ENCODE measurements around the gene BCL6. TPM values are rescaled to one million over a fixed set of nuclear protein-coding genes. Genes with fewer than 3 reads are reported as not detected.

Gene BCL6
- total and polyA plus RNA-seq, 9 of the 15 experiments (the other 6 are each of a cell fraction or from before 2014, with no cell fraction given), result 0.08 to 3.5 (median 1.6) TPM

GRCh38 chr3:187736418-187736871 is 8.8 kb downstream of the BCL6 start (continued):
- peak in 1 of 2 experiments; percentile 77; a peak in 2 of 4 replicates for TF ChIP-seq RCOR1 (IDR thresholded peaks at IDR 0.05; ENCODE audit: borderline replicate concordance in 1 of 2, low read depth in 2 of 2, low read length in 2 of 2)
- TF ChIP-seq GTF2A2 (tag; IDR thresholded peaks at IDR 0.05), result no peak
- no peak for TF ChIP-seq SMARCA5 (IDR thresholded peaks at IDR 0.05)
- TF ChIP-seq SMARCA4 (IDR thresholded peaks at IDR 0.05), result peak; percentile 60; the same call in 1 of the 2 replicates
- TF ChIP-seq FOSL1 (tag; conservative IDR thresholded peaks at IDR 0.05), result peak; percentile 88
- no peak for TF ChIP-seq FOXA1 (IDR thresholded peaks at IDR 0.05; ENCODE audit: borderline replicate concordance)
- TF ChIP-seq EP300 (IDR thresholded peaks at IDR 0.05; ENCODE audit: low read length), result peak; percentile 32; the same call in 1 of the 2 replicates
- 0 out of 2 replicates have a peak, but pooled peaks have one; percentile 19 for TF ChIP-seq TEAD4 (IDR thresholded peaks at IDR 0.05; ENCODE audit: low read length)
- TF ChIP-seq TEAD4 (CRISPR knock-in tag; IDR thresholded peaks at IDR 0.05; ENCODE audit: borderline replicate concordance), result no peak
- no peak for TF ChIP-seq KLF6 (CRISPR knock-in tag; IDR thresholded peaks at IDR 0.05; ENCODE audit: borderline replicate concordance)
- TF ChIP-seq DPF2 (IDR thresholded peaks at IDR 0.05), result peak; percentile 60
- TF ChIP-seq ZBTB17 (CRISPR knock-in tag; IDR thresholded peaks at IDR 0.05), result no peak
- TF ChIP-seq HNRNPUL1 (IDR thresholded peaks at IDR 0.05; ENCODE audit: low read length), result no peak
- TF ChIP-seq CHD4 (IDR thresholded peaks at IDR 0.05; ENCODE audit: insufficient read depth, insufficient replicate concordance, low read depth, low read length, poor library complexity, severe bottlenecking), result no peak
- no peak for TF ChIP-seq SNAPC5 (CRISPR knock-in tag; IDR thresholded peaks at IDR 0.05)
- no peak for TF ChIP-seq ZFP1 (CRISPR knock-in tag; IDR thresholded peaks at IDR 0.05)
- no peak for TF ChIP-seq CCAR2 (IDR thresholded peaks at IDR 0.05; ENCODE audit: low read depth, low read length)
- no peak for TF ChIP-seq BRF1 (IDR thresholded peaks at IDR 0.05; ENCODE audit: borderline replicate concordance, extremely low read depth, insufficient read length)
- no peak for TF ChIP-seq CGGBP1 (CRISPR knock-in tag; IDR thresholded peaks at IDR 0.05)
- TF ChIP-seq C11orf30 (IDR thresholded peaks at IDR 0.05; ENCODE audit: low read depth), result peak; percentile 75
- no peak for TF ChIP-seq IFI16 (CRISPR knock-in tag; IDR thresholded peaks at IDR 0.05)
- no peak for TF ChIP-seq CBX1 (IDR thresholded peaks at IDR 0.05; ENCODE audit: low read depth)
- TF ChIP-seq NR0B1 (IDR thresholded peaks at IDR 0.05; ENCODE audit: partially characterized antibody), result no peak
- TF ChIP-seq FOXP4 (CRISPR knock-in tag; IDR thresholded peaks at IDR 0.05; ENCODE audit: borderline replicate concordance), result no peak
- no peak for TF ChIP-seq ZNF280B (CRISPR knock-in tag; IDR thresholded peaks at IDR 0.05)
